Thoracic aorta (tissue), 2 donors: ENCODE measurements around the gene TTLL6. TPM values are rescaled to one million over a fixed set of nuclear protein-coding genes. Genes with fewer than 3 reads are reported as not detected.

Experiments used
- ATAC-seq: fragments of 150-250 bp; one replicate; pipeline ENCODE4 v1.8.0; 2017; ENCODE audit warnings: low read depth; ENCODE audit not compliant: insufficient number of reproducible peaks, low FRiP score
- DNase-seq: peaks from one replicate; pipeline ENCODE4 v3.0.0-alpha.2; 2020; ENCODE audit warnings: low spot score
- H3K27ac ChIP-seq, 2 donors: fragments of 200-600 bp; sonication (generic); 1 replicate in 1 of 2; 2 replicates in 1 of 2; pipeline ENCODE4 v1.5.1; 2016; ENCODE audit warnings: mild to moderate bottlenecking in 2 of 2, moderate library complexity in 2 of 2
- H3K27me3 ChIP-seq: fragments of 200-600 bp; sonication (generic); replicated peaks from 2 replicates; pipeline ENCODE4 v1.6.0; 2016; ENCODE audit warnings: mild to moderate bottlenecking; ENCODE audit not compliant: insufficient read depth
- H3K36me3 ChIP-seq: fragments of 200-600 bp; sonication (generic); one replicate; pipeline ENCODE4 v1.5.1; 2016
- H3K4me1 ChIP-seq, 2 donors: fragments of 200-600 bp; sonication (generic); 1 replicate in 1 of 2; 2 replicates in 1 of 2; pipeline versions ENCODE4 v1.5.1 to v1.6.0; 2016; ENCODE audit warnings: low read depth in 2 of 2, mild to moderate bottlenecking in 1 of 2; ENCODE audit not compliant: control insufficient read depth in 1 of 2
- H3K4me3 ChIP-seq: fragments of 200-600 bp; sonication (generic); 2 replicates; pipeline ENCODE4 v1.5.1; 2016; ENCODE audit warnings: mild to moderate bottlenecking
- H3K9me3 ChIP-seq: fragments of 200-600 bp; sonication (generic); 2 replicates; pipeline ENCODE4 v1.5.1; 2016
- CTCF ChIP-seq: fragments of 200-600 bp; sonication (generic); IDR thresholded peaks from one replicate; pipeline ENCODE4 v1.5.1; 2019; ENCODE audit warnings: antibody characterized with exemption
- total RNA-seq, 2 donors: library from RNA; depleted of rRNA; stranded (reverse); fragments of >200 nt; gene quantifications; one replicate each; pipeline versions ENCODE4 v1.1.0 to v1.2.3, GENCODE V29; 2016

Gene TTLL6
- total RNA-seq, 2 donors from 2014 or later = not detected

DNA sequence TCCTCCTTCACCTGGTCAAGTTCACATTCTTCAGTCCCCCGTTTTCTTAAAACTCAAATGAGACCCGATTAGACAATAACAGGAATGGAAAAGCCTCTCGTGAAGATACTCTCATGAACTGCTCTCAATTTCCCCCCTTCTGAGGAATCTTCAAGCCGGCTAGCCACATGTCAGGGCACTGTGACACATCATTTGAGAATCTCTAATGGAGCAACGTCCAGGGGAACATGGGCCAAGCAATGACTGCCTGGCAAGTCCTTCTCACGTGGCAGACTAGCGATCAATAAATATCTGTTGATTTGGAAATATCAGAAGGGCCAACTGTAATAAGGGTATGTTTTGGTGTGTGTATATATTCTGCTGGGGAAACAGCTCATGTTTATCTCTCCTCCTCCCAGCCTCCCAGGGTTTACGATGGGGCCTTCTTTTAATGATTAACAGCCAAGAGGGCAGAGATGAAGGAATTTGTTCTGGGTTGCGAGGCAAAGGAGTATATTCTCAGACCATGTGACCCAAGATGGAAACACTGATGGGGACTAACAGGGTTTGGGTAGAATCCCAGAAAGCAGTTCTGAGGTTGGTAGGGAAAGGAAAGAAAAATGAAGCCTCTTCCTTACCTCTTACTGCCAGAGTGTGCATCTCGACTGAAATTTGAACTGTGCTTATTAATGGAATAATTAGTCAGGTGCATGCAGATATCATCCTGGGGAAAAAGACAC lies 21.4 kb downstream of the TTLL6 start:
- no peaks in the 10 kb centered on the region for H3K27me3 ChIP-seq
- TF ChIP-seq CTCF = no peak
- ATAC-seq = no peak
- no peaks in the 10 kb centered on the region for H3K4me1 ChIP-seq
- no peak overlapping the region for H3K4me3 ChIP-seq
- no peak for DNase-seq
- no peaks in the 10 kb centered on the region for H3K36me3 ChIP-seq
- H3K9me3 ChIP-seq = no peaks in the 10 kb centered on the region
- H3K27ac ChIP-seq = no peak overlapping the region

GRCh38 chr17:48792033-48792798 lies 24.8 kb downstream of the TTLL6 start:
- no peaks in the 10 kb centered on the region for H3K36me3 ChIP-seq
- H3K9me3 ChIP-seq = no peaks in the 10 kb centered on the region
- ATAC-seq (no peak), DNase-seq (no peak)
- no peak overlapping the region for H3K4me3 ChIP-seq
- H3K27ac ChIP-seq = no peak overlapping the region
- no peaks in the 10 kb centered on the region for H3K4me1 ChIP-seq
- TF ChIP-seq CTCF = no peak
- H3K27me3 ChIP-seq = no peaks in the 10 kb centered on the region

DNA sequence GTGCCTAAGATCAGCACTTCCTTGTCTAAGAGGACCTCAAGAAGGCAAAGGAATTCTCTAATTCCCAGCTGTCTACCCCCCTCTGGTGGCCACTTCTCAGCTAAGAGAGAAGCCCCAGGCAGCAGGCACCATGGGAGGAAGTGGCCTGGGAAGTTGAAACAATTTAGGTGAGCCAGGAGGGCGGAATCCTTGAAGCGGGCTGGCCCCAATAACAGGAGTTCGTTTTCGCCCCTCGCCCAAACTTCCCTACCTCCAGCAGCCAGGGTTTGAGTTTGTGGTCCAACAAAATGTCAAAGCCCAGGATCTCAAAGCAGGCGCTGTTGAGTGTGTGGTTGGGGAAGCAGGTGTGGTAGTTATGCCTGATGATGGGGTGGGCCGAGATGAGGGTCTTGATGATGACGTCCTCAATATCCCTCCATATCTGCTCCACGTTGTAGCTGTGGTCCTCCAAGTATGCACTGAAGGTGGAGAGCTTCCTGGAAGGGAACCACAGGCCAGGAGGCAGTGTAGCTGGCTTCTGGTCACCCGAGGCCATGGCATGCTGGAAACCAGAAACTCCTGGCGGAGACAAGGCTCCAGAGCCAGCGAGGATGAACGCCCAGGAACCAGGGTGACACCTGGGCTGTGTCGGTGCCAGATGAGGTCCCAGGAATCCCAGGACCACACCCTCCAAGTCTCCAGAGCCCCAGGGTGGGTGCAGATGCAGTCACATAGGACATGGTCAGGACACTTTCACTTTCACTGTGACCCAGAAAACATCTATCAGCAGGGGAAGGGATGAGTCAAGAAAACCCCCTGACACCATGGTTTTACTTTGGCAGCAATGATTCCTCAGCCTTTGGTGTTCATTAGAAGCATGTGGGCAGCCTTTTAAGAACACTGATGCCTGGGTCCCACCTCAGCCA lies 25.6 kb downstream of the TTLL6 start:
- peak; percentile 67 for TF ChIP-seq CTCF
- H3K27ac ChIP-seq = no peak overlapping the region
- ATAC-seq = peak; percentile 30
- no peaks in the 10 kb centered on the region for H3K4me1 ChIP-seq
- no peak overlapping the region for H3K4me3 ChIP-seq
- no peaks in the 10 kb centered on the region for H3K9me3 ChIP-seq
- H3K36me3 ChIP-seq = no peaks in the 10 kb centered on the region
- H3K27me3 ChIP-seq = no peaks in the 10 kb centered on the region
- DNase-seq = peak; percentile 32

DNA sequence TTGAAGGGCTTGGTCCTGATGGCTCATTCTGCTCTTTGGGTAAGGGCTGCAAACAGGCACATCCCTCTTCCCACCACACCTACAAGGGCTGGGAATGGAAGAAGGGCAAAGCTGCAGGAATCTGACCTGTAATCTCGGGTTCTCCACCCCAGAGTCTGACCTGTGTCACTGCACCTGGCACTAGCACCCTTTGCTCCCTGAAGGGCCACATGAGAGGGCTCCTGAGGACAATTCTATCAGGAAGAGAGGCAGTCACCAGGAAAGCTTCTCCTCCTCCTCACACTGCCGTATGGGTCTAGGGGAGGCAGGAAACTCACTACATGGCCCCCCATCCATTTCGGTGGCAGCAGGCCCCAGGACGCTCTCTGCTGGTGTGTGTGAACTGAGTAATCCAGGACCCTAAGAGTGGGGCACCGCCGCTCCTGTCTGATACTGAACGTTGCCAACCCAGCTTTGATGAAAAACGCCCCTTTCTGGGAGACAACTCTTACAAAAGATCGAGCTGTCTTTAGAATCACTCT lies 26.4 kb downstream of the TTLL6 start:
- H3K27me3 ChIP-seq = no peaks in the 10 kb centered on the region
- no peak overlapping the region for H3K4me3 ChIP-seq
- H3K4me1 ChIP-seq = no peaks in the 10 kb centered on the region
- H3K36me3 ChIP-seq = no peaks in the 10 kb centered on the region
- no peak overlapping the region for H3K27ac ChIP-seq
- no peak for DNase-seq
- no peak for TF ChIP-seq CTCF
- no peak for ATAC-seq
- H3K9me3 ChIP-seq = no peaks in the 10 kb centered on the region

DNA sequence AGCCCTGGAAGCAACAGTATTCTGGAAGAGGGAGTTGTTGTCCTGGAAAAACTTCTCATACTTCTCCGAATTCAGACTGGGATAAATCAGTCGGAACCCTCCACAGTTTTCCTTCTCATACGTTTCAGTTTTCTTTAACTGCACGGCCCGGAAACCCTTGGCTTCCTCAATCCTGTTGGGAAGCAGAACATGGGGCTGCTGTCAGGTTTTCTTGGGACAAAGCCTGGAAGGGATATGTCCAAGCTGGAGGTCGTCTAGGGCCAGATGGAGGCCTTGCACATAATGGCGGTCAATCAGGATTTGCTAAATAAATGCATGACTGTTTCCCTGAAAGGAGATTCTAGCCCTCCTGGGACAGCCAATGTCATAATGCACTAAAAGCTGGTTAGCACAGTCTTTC lies 29.2 kb downstream of the TTLL6 start:
- no peak overlapping the region for H3K27ac ChIP-seq
- TF ChIP-seq CTCF = no peak
- H3K9me3 ChIP-seq = no peaks in the 10 kb centered on the region
- no peaks in the 10 kb centered on the region for H3K36me3 ChIP-seq
- no peak for ATAC-seq
- H3K27me3 ChIP-seq = no peaks in the 10 kb centered on the region
- DNase-seq = no peak
- H3K4me1 ChIP-seq = no peaks in the 10 kb centered on the region
- no peak overlapping the region for H3K4me3 ChIP-seq
